GM12864 (cell line): ENCODE data around the gene DPH5.

Experiments
- DNase-seq: peaks from one replicate; pipeline ENCODE4 v3.0.0-alpha.2; 2011; ENCODE audit warnings: low read depth
- H3K4me3 ChIP-seq: 2 replicates; pipeline ENCODE4 v1.5.1; 2011; ENCODE audit warnings: mild to moderate bottlenecking, low read depth, low read length, control low read depth
- TF ChIP-seq, protein P1 (sequence below): IDR thresholded peaks from 2 replicates; pipeline ENCODE4 v1.5.1; 2011; ENCODE audit warnings: low read depth, mild to moderate bottlenecking, moderate library complexity, low read length, control low read depth, inconsistent platforms; ENCODE audit errors: missing control alignments

DPH5 gene

DNA sequence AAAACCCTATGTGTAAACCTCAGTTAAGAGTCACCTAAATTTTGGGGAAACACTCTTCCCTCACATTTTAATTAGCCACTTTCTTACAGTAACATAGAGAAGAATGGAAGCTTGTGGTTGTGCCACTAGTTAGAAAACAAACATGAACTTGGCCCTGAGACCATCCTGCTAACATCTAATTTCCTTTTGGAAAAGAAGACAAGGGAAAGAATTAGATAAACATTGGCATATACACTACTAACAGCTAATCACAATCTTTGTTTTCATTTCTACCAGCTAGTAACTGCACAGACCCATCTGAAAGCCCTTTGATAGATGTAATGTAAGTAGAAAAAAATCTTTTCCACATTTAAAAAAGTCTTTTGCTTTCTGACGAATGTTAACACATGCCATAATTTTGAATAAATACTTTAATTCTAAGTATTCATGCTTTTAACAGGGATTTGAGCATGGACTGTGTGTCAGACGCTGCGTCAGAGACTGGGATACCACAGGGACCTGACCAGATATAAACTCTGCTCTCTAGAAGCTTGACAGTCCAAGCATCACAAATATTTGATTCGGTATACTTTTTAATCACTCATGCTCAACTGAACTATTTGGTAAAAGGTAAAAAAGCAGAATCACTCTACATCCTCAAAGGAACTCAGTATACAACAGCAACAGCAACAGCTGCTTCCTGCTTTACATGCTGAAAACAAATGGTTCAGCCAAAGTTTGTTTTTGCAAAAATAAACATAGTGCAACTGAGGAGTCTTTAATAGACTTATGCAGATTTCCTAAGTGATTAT lies 30.2 kb downstream of the DPH5 start:
- H3K4me3 ChIP-seq = no peak overlapping the region
- DNase-seq = no peak
- TF ChIP-seq, protein P1, sequence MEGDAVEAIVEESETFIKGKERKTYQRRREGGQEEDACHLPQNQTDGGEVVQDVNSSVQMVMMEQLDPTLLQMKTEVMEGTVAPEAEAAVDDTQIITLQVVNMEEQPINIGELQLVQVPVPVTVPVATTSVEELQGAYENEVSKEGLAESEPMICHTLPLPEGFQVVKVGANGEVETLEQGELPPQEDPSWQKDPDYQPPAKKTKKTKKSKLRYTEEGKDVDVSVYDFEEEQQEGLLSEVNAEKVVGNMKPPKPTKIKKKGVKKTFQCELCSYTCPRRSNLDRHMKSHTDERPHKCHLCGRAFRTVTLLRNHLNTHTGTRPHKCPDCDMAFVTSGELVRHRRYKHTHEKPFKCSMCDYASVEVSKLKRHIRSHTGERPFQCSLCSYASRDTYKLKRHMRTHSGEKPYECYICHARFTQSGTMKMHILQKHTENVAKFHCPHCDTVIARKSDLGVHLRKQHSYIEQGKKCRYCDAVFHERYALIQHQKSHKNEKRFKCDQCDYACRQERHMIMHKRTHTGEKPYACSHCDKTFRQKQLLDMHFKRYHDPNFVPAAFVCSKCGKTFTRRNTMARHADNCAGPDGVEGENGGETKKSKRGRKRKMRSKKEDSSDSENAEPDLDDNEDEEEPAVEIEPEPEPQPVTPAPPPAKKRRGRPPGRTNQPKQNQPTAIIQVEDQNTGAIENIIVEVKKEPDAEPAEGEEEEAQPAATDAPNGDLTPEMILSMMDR = no peak

DNA sequence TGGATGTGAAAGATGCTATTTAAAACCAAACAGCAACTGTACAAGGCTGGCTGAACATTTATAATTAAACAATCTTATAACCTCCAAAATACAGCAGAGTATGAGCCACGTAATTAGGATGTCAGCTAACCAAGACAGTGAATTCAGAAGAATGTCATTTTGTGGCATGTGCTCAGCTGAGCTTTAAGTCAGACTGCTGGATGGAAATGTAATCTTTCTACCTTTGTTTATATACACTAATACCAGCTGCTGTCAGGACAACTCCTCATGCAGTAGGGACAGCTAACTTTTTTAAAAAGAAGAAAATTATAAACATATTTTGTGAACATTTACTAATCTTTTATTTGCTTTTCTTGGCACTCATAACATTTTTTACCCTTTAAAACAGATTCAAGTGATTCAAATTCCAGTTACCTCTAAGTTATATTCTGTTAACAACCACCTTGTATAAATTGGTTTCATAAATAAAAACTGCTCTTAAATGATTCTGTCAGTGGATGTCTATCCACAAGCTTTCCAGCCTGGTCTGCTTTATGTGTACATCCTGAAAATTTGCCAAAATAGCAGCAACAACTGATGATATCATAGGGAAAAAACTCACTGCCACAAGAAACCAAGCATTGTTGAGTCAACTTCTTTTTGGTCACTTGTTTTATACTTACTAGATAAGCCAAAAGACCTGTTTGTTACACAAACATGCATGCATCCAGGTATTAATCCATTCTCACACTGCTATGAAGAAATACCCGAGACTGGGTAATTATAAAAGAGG lies 36.1 kb downstream of the DPH5 start:
- TF ChIP-seq, protein P1 = no peak
- H3K4me3 ChIP-seq = no peak overlapping the region
- no peak for DNase-seq

GRCh38 chr1:100988121-100988520 lies 37.5 kb downstream of the DPH5 start:
- H3K4me3 ChIP-seq = no peak overlapping the region
- DNase-seq = no peak
- TF ChIP-seq, protein P1 = no peak

DNA sequence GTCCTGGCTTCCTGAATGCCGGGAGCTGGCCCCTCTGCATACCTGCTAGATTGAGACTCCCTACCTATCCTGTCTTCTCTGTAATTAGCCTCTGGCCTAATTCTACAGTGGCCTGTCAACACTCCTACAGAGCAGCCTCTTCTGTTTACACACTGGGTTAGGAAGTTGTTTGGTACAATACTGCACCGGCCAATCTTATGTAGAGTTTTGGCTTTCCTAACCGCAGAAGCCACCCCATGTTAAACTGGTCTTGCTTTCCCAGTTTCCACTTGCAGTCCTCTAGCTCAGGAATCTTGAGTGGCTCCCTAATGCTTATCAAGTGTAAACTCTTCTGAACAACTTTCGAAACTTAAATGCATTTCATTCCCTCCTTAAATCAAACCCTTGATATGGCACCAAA lies 42.8 kb downstream of the DPH5 start:
- no peak overlapping the region for H3K4me3 ChIP-seq
- no peak for DNase-seq
- TF ChIP-seq, protein P1 = no peak

DNA sequence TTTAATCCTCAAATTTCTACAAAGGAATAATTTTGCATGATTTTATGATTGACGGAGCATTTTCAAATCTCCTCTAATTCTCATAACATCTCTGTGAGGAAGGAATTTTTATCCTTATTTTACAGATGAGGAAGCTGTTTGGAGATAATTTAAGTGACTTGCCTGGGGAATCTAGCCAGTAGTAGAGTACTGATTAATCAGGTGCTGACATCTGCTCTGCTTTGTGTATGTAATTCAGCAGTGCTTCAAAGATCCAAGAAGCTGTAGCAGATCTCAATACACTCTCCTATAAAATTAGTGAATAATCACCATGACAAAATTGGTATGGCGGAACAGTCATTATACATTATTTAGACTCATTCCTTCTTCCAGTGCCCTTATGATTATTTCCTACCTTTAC lies 46.0 kb downstream of the DPH5 start:
- DNase-seq = no peak
- TF ChIP-seq, protein P1 = no peak

GRCh38 chr1:100976936-100977335 lies 48.6 kb downstream of the DPH5 start:
- TF ChIP-seq, protein P1 = no peak
- no peak for DNase-seq
- H3K4me3 ChIP-seq = no peak overlapping the region

More for the DNA sequence above, 46.0 kb downstream of the DPH5 start:
- no peak overlapping the region for H3K4me3 ChIP-seq
